Measurements from ENCODE around the gene TNS3.

- no peak for TF ChIP-seq POLR2A (IDR thresholded peaks at IDR 0.05; ENCODE audit: low read length)
- TF ChIP-seq GATA1 (IDR thresholded peaks at IDR 0.05; ENCODE audit: low read depth, low read length): no peak
These were observed 210.1 kb downstream of the TNS3 start for GRCh38 chr7:47371733-47372368.
